GM20000 (cell line): ENCODE measurements around the gene KCNJ11.

Experiments used
- DNase-seq: peaks from one replicate; pipeline ENCODE4 v3.0.0; 2012; ENCODE audit warnings: low spot score
- CTCF ChIP-seq: IDR thresholded peaks from 2 replicates; pipeline ENCODE4 v1.5.1; 2012; ENCODE audit warnings: mild to moderate bottlenecking, control low read depth; ENCODE audit errors: extremely low read depth, missing control alignments

KCNJ11 gene

GRCh38 chr11:17414992-17415391 lies 26.5 kb upstream of the KCNJ11 start:
- TF ChIP-seq CTCF: no peak
- DNase-seq: no peak

- DNase-seq: no peak
- TF ChIP-seq CTCF: no peak
Measured at GRCh38 chr11:17414317-17414737, 25.9 kb upstream of the KCNJ11 start.

- no peak for TF ChIP-seq CTCF
- no peak for DNase-seq
Measured at GRCh38 chr11:17413414-17414316, 25.2 kb upstream of the KCNJ11 start.

- no peak for TF ChIP-seq CTCF
- no peak for DNase-seq
Measured at GRCh38 chr11:17412488-17413180, 24.2 kb upstream of the KCNJ11 start.

- DNase-seq: no peak
- TF ChIP-seq CTCF: no peak
Measured at GRCh38 chr11:17411418-17411817, 23.0 kb upstream of the KCNJ11 start.

GRCh38 chr11:17410606-17411379 lies 22.3 kb upstream of the KCNJ11 start:
- no peak for TF ChIP-seq CTCF
- no peak for DNase-seq
